Measurements from ENCODE around the gene HINFP. TPM values are rescaled to one million over a fixed set of nuclear protein-coding genes. Genes with fewer than 3 reads are reported as not detected.

The HINFP gene
- total and polyA plus RNA-seq, 2 of the 8 experiments (the other 6 are each of a cell fraction or from before 2014, with no cell fraction given): 35.0 to 37.3 TPM

DNA sequence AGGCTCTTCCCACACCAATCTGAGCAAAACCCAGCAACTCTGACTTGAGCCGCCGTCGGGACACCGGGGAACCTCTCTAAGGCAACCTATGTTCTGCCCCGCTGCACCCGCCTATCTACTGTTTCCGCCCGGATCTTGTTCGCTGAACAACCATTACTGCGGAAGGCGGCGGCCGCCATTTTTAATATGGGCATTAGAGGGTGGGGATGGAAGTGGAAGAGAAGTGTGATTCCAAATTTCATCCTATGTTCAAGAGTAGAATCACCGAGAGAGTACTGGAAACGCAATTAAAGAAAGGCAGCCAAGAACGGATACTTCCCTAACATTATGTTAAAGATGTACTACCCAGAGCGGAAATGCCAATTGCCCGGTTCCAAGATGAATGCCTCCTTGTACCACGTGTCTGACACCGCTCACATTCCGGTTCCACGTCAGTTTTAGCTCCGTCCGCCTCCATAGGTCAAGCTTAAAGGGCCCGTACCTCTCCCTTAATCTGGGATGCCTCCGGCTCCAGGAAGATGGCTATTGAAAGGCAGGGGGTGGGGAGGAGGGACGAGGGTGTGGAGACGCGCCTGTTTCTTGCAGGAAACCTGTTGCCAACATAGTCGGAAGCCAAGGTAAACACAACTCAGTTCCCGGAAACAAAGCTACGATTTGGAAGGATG lies 19.5 kb upstream of the HINFP start, which contains the start of gene DPAGT1:
DPAGT1 (minus strand) TSS at position 95 of the 665 bp plus-strand sequence. CDS start 198 bp downstream, outside the sequence.
- Histone ChIP-seq H3K27ac (ENCODE audit: low read depth, low read length) (peak within 1 kb of the TSS; percentile 99), H3K14ac (ENCODE audit: insufficient read length) (no peak within 1 kb of the TSS), H4K20me1 (replicated peaks in 1 of 2; ENCODE audit: control insufficient read depth in 1 of 2, insufficient read depth in 2 of 2, low read length in 2 of 2) (peaks cover 0 to 2% of the 10 kb centered on the region in 2 experiments), H4K5ac (ENCODE audit: insufficient read length, low read depth, low read length) (peak within 1 kb of the TSS; percentile 44), H3K4ac (replicated peaks; ENCODE audit: insufficient read length, low read depth, low read length) (peak within 1 kb of the TSS; percentile 19), H2AK5ac (ENCODE audit: low read depth, low read length) (peak within 1 kb of the TSS; percentile 99), H3K23ac (ENCODE audit: insufficient read length) (no peak within 1 kb of the TSS), H3K79me1 (ENCODE audit: low read depth, low read length) (peaks cover 7% of the 10 kb centered on the region), H3K4me2 (ENCODE audit: insufficient read depth in 1 of 2, low read depth in 2 of 2, low read length in 2 of 2) (peak within 1 kb of the TSS; percentile 92 to 98), H2BK12ac (ENCODE audit: low read depth, low read length) (peak within 1 kb of the TSS; percentile 10), H3K9ac (replicated peaks in 1 of 4; ENCODE audit: extremely low read depth in 1 of 4, low read depth in 3 of 4, low read length in 3 of 4) (peak within 1 kb of the TSS; percentile 76 to 97 (median 88)), H2AFZ (ENCODE audit: low read length) (peak within 1 kb of the TSS; percentile 100), H3K4me1 (replicated peaks in 1 of 4; ENCODE audit: control insufficient read depth in 3 of 4, insufficient read depth in 4 of 4, low read length in 3 of 4) (peaks cover 3 to 20% (median 5%) of the 10 kb centered on the region in 4 experiments), H3K18ac (ENCODE audit: extremely low read depth, low read length) (peak within 1 kb of the TSS; percentile 44), H3K36me3 (ENCODE audit: control insufficient read depth in 2 of 4, insufficient read depth in 4 of 4, low read length in 3 of 4) (peaks cover 5 to 19% (median 13%) of the 10 kb centered on the region in 4 experiments; a peak in 6 of 8 replicates), H4K8ac (ENCODE audit: extremely low read depth, insufficient read depth, low read length) (peak within 1 kb of the TSS; percentile 91), H3K4me3 (ENCODE audit: extremely low read depth in 1 of 4, insufficient read depth in 2 of 4, low read depth in 3 of 4, low read length in 4 of 4) (peak within 1 kb of the TSS; percentile 66 to 97 (median 90)), H3K23me2 (ENCODE audit: low read depth, low read length) (peaks cover 20% of the 10 kb centered on the region), H2BK15ac (ENCODE audit: low read length) (0 out of 2 replicates have a peak within 1 kb of the TSS, but pooled peaks have one; percentile 95), H4K91ac (replicated peaks; ENCODE audit: insufficient read length, low read length) (peak within 1 kb of the TSS; percentile 69), H3K79me2 (ENCODE audit: control insufficient read depth in 1 of 2, insufficient read depth in 2 of 2, low read length in 2 of 2) (peaks cover 0 to 12% of the 10 kb centered on the region in 2 experiments; a peak in 2 of 4 replicates), H2BK120ac (replicated peaks; ENCODE audit: low read depth, low read length) (peak within 1 kb of the TSS; percentile 44), H2BK5ac (ENCODE audit: low read depth, low read length) (peak within 1 kb of the TSS; percentile 96), H2BK20ac (ENCODE audit: low read length) (no peak within 1 kb of the TSS; the same call in 1 of the 2 replicates), H3K27me3 (replicated peaks in 1 of 4; ENCODE audit: control insufficient read depth in 3 of 4, extremely low read depth in 1 of 4, insufficient read depth in 3 of 4, low read length in 3 of 4) (no peaks in the 10 kb centered on the region), H3K9me3 (ENCODE audit: insufficient read depth in 2 of 2, low read depth in 1 of 2, low read length in 1 of 2) (no peaks in the 10 kb centered on the region), H3K56ac (replicated peaks; ENCODE audit: insufficient read length, low read depth, low read length) (peak within 1 kb of the TSS; percentile 65)
- FAIRE-seq: peak; percentile 79
- POLR2A ChIA-PET (ENCODE audit: partially characterized antibody): interaction anchor here (0.7 to 2.1 kb wide), 26 partner anchors 9 to 284 kb away, joined by 3 to 17 read pairs (median 5); partner anchors contain the start of genes HINFP, HMBS, HYOU1 and MCAM
- 1% methylated on average over 32 of the region's 32 CpGs; no CpG with 5 or more reads in 1 of the 2 experiments for WGBS, 2 experiments (ENCODE audit: extremely low coverage in 1 of 2, insufficient coverage in 1 of 2, insufficient read length in 1 of 2, insufficient replicate concordance in 2 of 2, low coverage in 1 of 2, low lambda C conversion rate in 2 of 2, missing lambda C conversion rate in 1 of 2)
- peak; percentile 79 to 92 for DNase-seq (ENCODE audit: low read depth in 1 of 2, low spot score in 2 of 2)
- CTCF ChIA-PET (ENCODE audit: partially characterized antibody): interaction anchor here (0.6 to 1.7 kb wide), 16 partner anchors 10 to 310 kb away, joined by 3 to 9 read pairs (median 4); partner anchors contain the start of gene VPS11
- TF ChIP-seq GTF2F1 (IDR thresholded peaks at IDR 0.05; ENCODE audit: borderline replicate concordance, low read depth, low read length) (peak; percentile 51; the same call in 1 of the 2 replicates), CHD1 (IDR thresholded peaks at IDR 0.05; ENCODE audit: low read depth, low read length) (no peak), ZNF274 (IDR thresholded peaks at IDR 0.05; ENCODE audit: borderline replicate concordance, extremely low read depth, low read length) (no peak), RFX5 (IDR thresholded peaks at IDR 0.05; ENCODE audit: borderline replicate concordance, low read depth, low read length) (no peak), SIX5 (IDR thresholded peaks at IDR 0.05; ENCODE audit: low read depth, low read length) (peak; percentile 37; the same call in 1 of the 2 replicates), KDM4A (IDR thresholded peaks at IDR 0.05; ENCODE audit: low read depth, low read length, severe bottlenecking) (peak; percentile 79), TAF1 (IDR thresholded peaks at IDR 0.05; ENCODE audit: low read depth, low read length) (peak; percentile 81), BCL11A (IDR thresholded peaks at IDR 0.05; ENCODE audit: low read depth in 2 of 2, low read length in 2 of 2) (no peak), EZH2 (IDR thresholded peaks at IDR 0.05; ENCODE audit: low read depth, low read length, severe bottlenecking) (no peak), RNF2 (IDR thresholded peaks at IDR 0.05; ENCODE audit: borderline replicate concordance, low read depth, low read length, missing control alignments, poor library complexity, severe bottlenecking) (no peak), MAFK (IDR thresholded peaks at IDR 0.05; ENCODE audit: low read depth, low read length) (no peak)

All from H1 (cell line).